OCI-LY3 (cell line): ENCODE measurements around the gene KDM8.
"Not testable (repeated sequence)": the region's sequence is repeated elsewhere in the genome, so short reads cannot be mapped to it uniquely, and the experiment has no call there.

Experiments
- H2AFZ ChIP-seq: fragments of 200-600, 300-600 bp; shearing (Covaris generic); 2 replicates; pipeline ENCODE4 v1.6.0; 2014; ENCODE audit warnings: antibody characterized with exemption, low read depth, low read length
- H3K27ac ChIP-seq: fragments of 200-600, 300-600 bp; sonication (generic); 2 replicates; pipeline ENCODE4 v1.5.1; 2014; ENCODE audit warnings: mild to moderate bottlenecking, low read length, moderate library complexity, mixed read lengths
- H3K27me3 ChIP-seq: fragments of 200-600, 300-600 bp; sonication (generic); 2 replicates; pipeline ENCODE4 v1.6.1; 2014; ENCODE audit warnings: low read depth, low read length, mixed read lengths
- H3K36me3 ChIP-seq: fragments of 200-600, 300-600 bp; sonication (generic); replicated peaks from 2 replicates; pipeline ENCODE3; 2014; ENCODE audit warnings: low read depth, low read length, mixed read lengths
- H3K4me1 ChIP-seq: fragments of 300-600, 200-600 bp; sonication (generic); 2 replicates; pipeline ENCODE4 v1.6.1; 2014; ENCODE audit warnings: low read length, mixed read lengths
- H3K4me2 ChIP-seq: fragments of 200-600, 300-600 bp; sonication (generic); 2 replicates; pipeline ENCODE4 v1.6.1; 2014; ENCODE audit warnings: low read length, mixed read lengths
- H3K4me3 ChIP-seq: fragments of 300-600, 200-600 bp; sonication (generic); 2 replicates; pipeline ENCODE4 v1.5.1; 2014; ENCODE audit warnings: antibody characterized with exemption, mild to moderate bottlenecking, low read length, moderate library complexity
- H3K79me2 ChIP-seq: fragments of 300-600, 200-600 bp; shearing (Covaris generic); 2 replicates; pipeline ENCODE4 v1.6.1; 2014; ENCODE audit warnings: mild to moderate bottlenecking, low read length, mixed read lengths
- H3K9ac ChIP-seq: fragments of 300-600, 200-600 bp; shearing (Covaris generic); 2 replicates; pipeline ENCODE4 v1.6.0; 2014; ENCODE audit warnings: mild to moderate bottlenecking, low read length, moderate library complexity
- H3K9me3 ChIP-seq: fragments of 200-600, 300-600 bp; shearing (Covaris generic); 2 replicates; pipeline ENCODE4 v1.6.1; 2014; ENCODE audit warnings: low read length, mixed read lengths; ENCODE audit not compliant: insufficient read depth
- H4K20me1 ChIP-seq: fragments of 200-600, 300-600 bp; sonication (generic); 2 replicates; pipeline ENCODE4 v1.6.1; 2016; ENCODE audit warnings: low read length, mixed read lengths; ENCODE audit not compliant: insufficient read depth
- CTCF ChIP-seq: fragments of 200-600, 300-600 bp; sonication (generic); IDR thresholded peaks from 2 replicates; pipeline ENCODE4 v1.5.1; 2014; ENCODE audit warnings: antibody characterized with exemption, low read length, low read depth
- EZH2phosphoT487 ChIP-seq: fragments of 200-600 bp; shearing (Covaris generic); IDR thresholded peaks from 2 replicates; pipeline ENCODE4 v1.6.1; 2018; ENCODE audit warnings: antibody characterized with exemption, mixed run types, low read depth

The KDM8 gene

GRCh38 chr16:27202923-27203506 is 311 bp upstream of the KDM8 start:
- H3K4me2 ChIP-seq: peak overlapping the region; percentile 71
- TF ChIP-seq EZH2phosphoT487: no peak
- no peak for TF ChIP-seq CTCF
- H4K20me1 ChIP-seq: no peaks in the 10 kb centered on the region
- H3K9me3 ChIP-seq: peaks cover 7% of the 10 kb centered on the region; the same call in 1 of the 2 replicates
- H3K9ac ChIP-seq: peak overlapping the region; percentile 85
- H3K36me3 ChIP-seq: no peaks in the 10 kb centered on the region
- H3K4me1 ChIP-seq: peaks cover 31% of the 10 kb centered on the region
- H2AFZ ChIP-seq: peak overlapping the region; percentile 85; the same call in 1 of the 2 replicates
- H3K27me3 ChIP-seq: peaks cover 6% of the 10 kb centered on the region
- peak overlapping the region; percentile 88 for H3K27ac ChIP-seq
- peak overlapping the region; percentile 92 for H3K4me3 ChIP-seq
- peaks cover 15% of the 10 kb centered on the region for H3K79me2 ChIP-seq

GRCh38 chr16:27204312-27204915 is 1.1 kb downstream of the KDM8 start:
- Histone ChIP-seq H3K4me2 (peak overlapping the region; percentile 77), H3K9ac (peak overlapping the region; percentile 97), H3K36me3 (no peaks in the 10 kb centered on the region), H3K9me3 (no peaks in the 10 kb centered on the region), H4K20me1 (no peaks in the 10 kb centered on the region), H3K4me1 (peaks cover 24% of the 10 kb centered on the region), H2AFZ (peak overlapping the region; percentile 62; the same call in 1 of the 2 replicates), H3K27me3 (no peaks in the 10 kb centered on the region), H3K4me3 (peak overlapping the region; percentile 92), H3K27ac (peak overlapping the region; percentile 88), H3K79me2 (peaks cover 15% of the 10 kb centered on the region)
- TF ChIP-seq EZH2phosphoT487 (no peak), CTCF (no peak)

- H3K9me3 ChIP-seq: no peaks in the 10 kb centered on the region
- H3K9ac ChIP-seq: no peak overlapping the region
- TF ChIP-seq CTCF (no peak), EZH2phosphoT487 (no peak)
- no peaks in the 10 kb centered on the region for H4K20me1 ChIP-seq
- H3K4me1 ChIP-seq: peaks cover 16% of the 10 kb centered on the region
- H2AFZ ChIP-seq: no peak overlapping the region
- H3K4me2 ChIP-seq: no peak overlapping the region
- peaks cover 15% of the 10 kb centered on the region for H3K79me2 ChIP-seq
- no peak overlapping the region for H3K4me3 ChIP-seq
- H3K27ac ChIP-seq: no peak overlapping the region
- H3K36me3 ChIP-seq: no peaks in the 10 kb centered on the region
- no peaks in the 10 kb centered on the region for H3K27me3 ChIP-seq
These were observed 2.2 kb downstream of the KDM8 start for GRCh38 chr16:27205423-27206065.

- not testable (repeated sequence) for H2AFZ ChIP-seq, H3K36me3 ChIP-seq, H3K27ac ChIP-seq, H3K9ac ChIP-seq, H3K9me3 ChIP-seq, H3K4me2 ChIP-seq, H4K20me1 ChIP-seq, H3K4me3 ChIP-seq, H3K27me3 ChIP-seq
- Histone ChIP-seq H3K4me1 (peaks cover 16% of the 10 kb centered on the region), H3K79me2 (peaks cover 15% of the 10 kb centered on the region)
These were observed 3.8 kb downstream of the KDM8 start for GRCh38 chr16:27207121-27207520.
